Kidney (tissue), 14 donors: Measurements from ENCODE around the gene ZIC5. TPM values are rescaled to one million over a fixed set of nuclear protein-coding genes. Genes with fewer than 3 reads are reported as not detected.

Experiments
- DNase-seq, 5 donors: peaks; one replicate each; pipeline ENCODE4 v3.0.0-alpha.2; 2013 to 2020
- FAIRE-seq: peaks from 2 replicates; lab custom pipeline; 2012; peaks lifted over from hg19 to GRCh38; lab: Jason Lieb, UNC
- H3K27ac ChIP-seq, 2 donors: one replicate each; pipeline ENCODE4 v1.7.0; 2013; ENCODE audit warnings: low read depth in 2 of 2, low read length in 2 of 2, inconsistent platforms in 1 of 2
- H3K27me3 ChIP-seq: one replicate; pipeline ENCODE4 v1.7.1; 2013; ENCODE audit warnings: low read length, inconsistent platforms; ENCODE audit not compliant: control insufficient read depth, insufficient read depth
- H3K36me3 ChIP-seq, 3 donors: one replicate each; pipeline versions ENCODE4 v1.7.0 to v1.7.1; 2013; ENCODE audit warnings: low read length in 3 of 3, control low read depth in 1 of 3, inconsistent platforms in 1 of 3; ENCODE audit not compliant: insufficient read depth in 3 of 3, control insufficient read depth in 2 of 3
- H3K4me1 ChIP-seq, 3 donors: one replicate each; pipeline versions ENCODE4 v1.7.0 to v1.7.1; 2013; ENCODE audit warnings: low read length in 3 of 3, inconsistent platforms in 1 of 3, low read depth in 1 of 3; ENCODE audit not compliant: control insufficient read depth in 2 of 3, insufficient read depth in 2 of 3
- H3K4me3 ChIP-seq, 3 donors: one replicate each; pipeline versions ENCODE4 v1.7.0 to v1.8.1; 2013; ENCODE audit warnings: low read length in 3 of 3, control low read depth in 1 of 3, inconsistent platforms in 1 of 3
- H3K9ac ChIP-seq, 3 donors: one replicate each; pipeline versions ENCODE4 v1.7.0 to v1.7.1; 2013; ENCODE audit warnings: low read length in 3 of 3, control low read depth in 1 of 3, inconsistent platforms in 1 of 3
- H3K9me3 ChIP-seq, 3 donors: one replicate each; pipeline versions ENCODE4 v1.7.0 to v1.7.1; 2013; ENCODE audit warnings: low read length in 3 of 3, control low read depth in 1 of 3, inconsistent platforms in 1 of 3; ENCODE audit not compliant: control insufficient read depth in 2 of 3, insufficient read depth in 1 of 3
- intact Hi-C: fragments of 100-400 bp; cut with DNase I; formaldehyde crosslinking; loops from one replicate; pipeline ENCODE4 v1.11.1; 2022
- polyA plus RNA-seq: library from polyadenylated mRNA; stranded (reverse); fragments of 350-450 nt; fragmentation: Illumina TruSeq; extraction: RNeasy Lipid Tissue Mini Kit (QIAGEN cat#74804); gene quantifications from one replicate; pipeline ENCODE4 v1.2.3, GENCODE V29; 2014; ENCODE audit warnings: low read depth, low replicate concordance; ENCODE audit not compliant: insufficient read depth
- total RNA-seq: library from RNA; stranded (reverse); fragmentation: NEBNext Ultra II Directional; extraction: Animal tissue kit (Norgen Biotek cat#: 25700); gene quantifications from one replicate; pipeline ENCODE4 v1.2.1, GENCODE V29; 2021
- TF ChIP-seq, protein P1 (sequence below): IDR thresholded peaks from 3 replicates; pipeline ENCODE4 v1.5.1; 2012; ENCODE audit warnings: mild to moderate bottlenecking, moderate library complexity, borderline replicate concordance; ENCODE audit not compliant: insufficient read depth; ENCODE audit errors: extremely low read depth
- donor health status: control.
- donor health status: control.
- donor health status: control.
- donor health status: control.
- donor health status: control.
- donor health status: DM: yes; HTN: yes; CAD: no.
- donor health status: Normal renal cell carcinoma (clear cell type).

The ZIC5 gene
- total and polyA plus RNA-seq, 2 donors from 2014 or later = not detected

GRCh38 chr13:99926014-99926731 lies 45.4 kb downstream of the ZIC5 start:
- no peaks in the 10 kb centered on the region for H3K36me3 ChIP-seq
- H3K9me3 ChIP-seq = no peaks in the 10 kb centered on the region
- no peak overlapping the region for H3K27ac ChIP-seq
- DNase-seq = peak in 4 of 5 donors; percentile 60 to 76 (median 64)
- intact Hi-C loops = no loop called here
- TF ChIP-seq, protein P1, sequence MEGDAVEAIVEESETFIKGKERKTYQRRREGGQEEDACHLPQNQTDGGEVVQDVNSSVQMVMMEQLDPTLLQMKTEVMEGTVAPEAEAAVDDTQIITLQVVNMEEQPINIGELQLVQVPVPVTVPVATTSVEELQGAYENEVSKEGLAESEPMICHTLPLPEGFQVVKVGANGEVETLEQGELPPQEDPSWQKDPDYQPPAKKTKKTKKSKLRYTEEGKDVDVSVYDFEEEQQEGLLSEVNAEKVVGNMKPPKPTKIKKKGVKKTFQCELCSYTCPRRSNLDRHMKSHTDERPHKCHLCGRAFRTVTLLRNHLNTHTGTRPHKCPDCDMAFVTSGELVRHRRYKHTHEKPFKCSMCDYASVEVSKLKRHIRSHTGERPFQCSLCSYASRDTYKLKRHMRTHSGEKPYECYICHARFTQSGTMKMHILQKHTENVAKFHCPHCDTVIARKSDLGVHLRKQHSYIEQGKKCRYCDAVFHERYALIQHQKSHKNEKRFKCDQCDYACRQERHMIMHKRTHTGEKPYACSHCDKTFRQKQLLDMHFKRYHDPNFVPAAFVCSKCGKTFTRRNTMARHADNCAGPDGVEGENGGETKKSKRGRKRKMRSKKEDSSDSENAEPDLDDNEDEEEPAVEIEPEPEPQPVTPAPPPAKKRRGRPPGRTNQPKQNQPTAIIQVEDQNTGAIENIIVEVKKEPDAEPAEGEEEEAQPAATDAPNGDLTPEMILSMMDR = no peak
- no peak for FAIRE-seq
- no peaks in the 10 kb centered on the region for H3K4me1 ChIP-seq
- peak overlapping the region; percentile 5 to 40 (median 28) for H3K4me3 ChIP-seq
- no peak overlapping the region for H3K9ac ChIP-seq
- peaks cover 2% of the 10 kb centered on the region for H3K27me3 ChIP-seq

GRCh38 chr13:99923877-99924582 lies 47.5 kb downstream of the ZIC5 start:
- TF ChIP-seq, protein P1 = no peak

GRCh38 chr13:99922631-99923404 lies 48.7 kb downstream of the ZIC5 start:
- Histone ChIP-seq H3K9ac (no peak overlapping the region), H3K4me3 (no peak overlapping the region), H3K36me3 (no peaks in the 10 kb centered on the region), H3K4me1 (no peaks in the 10 kb centered on the region), H3K27ac (no peak overlapping the region), H3K9me3 (no peaks in the 10 kb centered on the region), H3K27me3 (peaks cover 2% of the 10 kb centered on the region)
- intact Hi-C loops = no loop called here
- no peak for FAIRE-seq
- TF ChIP-seq, protein P1 = no peak
- no peak for DNase-seq

More at GRCh38 chr13:99923877-99924582, 47.5 kb downstream of the ZIC5 start:
- DNase-seq (no peak), FAIRE-seq (no peak)
- intact Hi-C loops = no loop called here
- Histone ChIP-seq H3K27ac (no peak overlapping the region), H3K4me1 (no peaks in the 10 kb centered on the region), H3K36me3 (no peaks in the 10 kb centered on the region), H3K27me3 (peaks cover 2% of the 10 kb centered on the region), H3K9me3 (no peaks in the 10 kb centered on the region), H3K9ac (no peak overlapping the region), H3K4me3 (no peak overlapping the region)
